ENCODE results near the gene KLHL29. TPM values are rescaled to one million over a fixed set of nuclear protein-coding genes. Genes with fewer than 3 reads are reported as not detected.

Gene KLHL29
- total RNA-seq, 5 donors from 2014 or later (not counting 1 experiment from before 2014, with no cell fraction given) = 1.8 to 6.6 (median 2.5) TPM

DNA sequence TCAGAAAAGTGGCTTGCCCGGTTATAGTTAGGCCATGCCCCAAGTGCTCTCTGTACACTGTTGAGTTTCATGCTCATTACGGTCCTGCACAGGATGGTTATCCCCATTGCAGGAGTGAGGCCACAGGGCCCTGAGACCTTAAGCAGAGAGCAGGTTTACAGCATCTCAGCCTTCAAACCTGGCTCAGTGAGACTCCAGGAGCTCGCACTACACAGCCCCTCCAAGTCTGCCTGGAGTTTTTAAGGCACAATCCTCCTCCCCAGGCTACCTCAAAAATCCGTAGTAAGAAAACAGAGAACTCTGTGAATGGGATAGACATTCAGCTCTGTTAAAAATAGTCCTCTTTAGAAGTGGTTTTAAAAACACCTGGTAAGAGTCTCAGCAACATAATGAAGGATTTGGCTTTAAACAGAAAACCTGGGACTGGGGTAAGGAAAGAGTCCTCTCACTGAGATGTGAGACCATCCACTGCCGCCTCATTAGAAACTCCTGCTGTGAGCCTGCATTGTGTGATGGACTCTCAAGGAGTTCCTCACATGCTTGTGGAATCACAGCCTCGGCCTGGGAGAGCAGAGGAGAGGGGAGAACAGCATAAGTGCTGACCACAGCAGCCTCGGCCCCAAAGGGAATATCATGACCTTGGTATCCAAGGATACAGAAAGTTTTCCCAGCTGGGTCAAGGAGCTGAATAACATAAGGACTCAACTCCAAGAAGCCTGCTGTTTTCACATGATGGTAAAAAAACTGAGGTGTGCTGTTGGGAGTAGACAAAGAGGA lies 327.2 kb downstream of the KLHL29 start:
- no peak overlapping the region for H3K4me3 ChIP-seq (ENCODE audit: control insufficient read depth in 1 of 2, extremely low read depth in 1 of 2, low read length in 1 of 2)
- no peaks in the 10 kb centered on the region for H3K9me3 ChIP-seq
- H3K4me3 Mint-ChIP-seq = no peak overlapping the region
- POLR2A ChIA-PET = no interaction called here
- no peak for ATAC-seq (replicated peaks in 1 of 4)
- no peak overlapping the region for H3K27ac Mint-ChIP-seq
- H3K36me3 ChIP-seq (ENCODE audit: control insufficient read depth in 2 of 2, extremely low read depth in 1 of 2, insufficient read depth in 1 of 2, low read length in 1 of 2) = peaks cover 9 to 14% of the 10 kb centered on the region in 2 donors
- no peak for DNase-seq
- H3K27me3 Mint-ChIP-seq = no peaks in the 10 kb centered on the region
- CTCF ChIA-PET = no interaction called here
- H3K27me3 ChIP-seq (replicated peaks in 1 of 2; ENCODE audit: control insufficient read depth in 2 of 2, extremely low read depth in 1 of 2, insufficient read depth in 2 of 2, low read length in 1 of 2) = no peaks in the 10 kb centered on the region
- H3K27ac ChIP-seq (ENCODE audit: low read length) = no peak overlapping the region
- H3K36me3 Mint-ChIP-seq = peaks cover 47% of the 10 kb centered on the region
- whole genome bisulfite sequencing (ENCODE audit: insufficient coverage) = 92% methylated on average over 5 of the region's 7 CpGs
- no peaks in the 10 kb centered on the region for H3K9me3 Mint-ChIP-seq
- H3K4me1 Mint-ChIP-seq = no peaks in the 10 kb centered on the region
- no peaks in the 10 kb centered on the region for H3K4me1 ChIP-seq (ENCODE audit: control insufficient read depth in 1 of 2, extremely low read depth in 1 of 2, insufficient read depth in 2 of 2, low read length in 2 of 2)

DNA sequence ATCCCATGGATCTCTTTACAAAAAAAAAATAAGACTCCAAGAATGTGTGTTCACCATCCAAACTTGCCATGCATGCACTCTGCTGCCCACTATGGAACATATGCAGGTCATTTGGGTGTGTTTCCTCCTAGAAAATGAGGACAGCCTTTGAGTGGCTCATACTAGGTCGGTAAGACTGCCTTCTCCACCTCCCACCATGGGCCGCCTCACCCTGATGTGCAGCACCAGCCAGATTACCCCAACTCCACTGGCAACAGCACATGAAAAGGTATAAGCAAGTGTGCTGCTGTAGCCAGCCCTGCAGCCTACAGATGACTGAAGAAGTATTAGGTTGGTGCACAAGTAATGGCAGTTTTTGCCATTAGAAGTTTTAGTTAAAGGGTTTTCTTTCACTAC lies 327.8 kb downstream of the KLHL29 start:
- peaks cover 4 to 13% of the 10 kb centered on the region in 2 donors for H3K36me3 ChIP-seq (ENCODE audit: control insufficient read depth in 2 of 2, extremely low read depth in 1 of 2, insufficient read depth in 1 of 2, low read length in 1 of 2)
- Mint-ChIP-seq H3K27me3 (no peaks in the 10 kb centered on the region), H3K4me3 (no peak overlapping the region), H3K36me3 (peaks cover 47% of the 10 kb centered on the region), H3K27ac (no peak overlapping the region), H3K9me3 (no peaks in the 10 kb centered on the region), H3K4me1 (no peaks in the 10 kb centered on the region)
- DNase-seq = no peak
- POLR2A ChIA-PET = no interaction called here
- H3K27ac ChIP-seq (ENCODE audit: low read length) = no peak overlapping the region
- H3K27me3 ChIP-seq (replicated peaks in 1 of 2; ENCODE audit: control insufficient read depth in 2 of 2, extremely low read depth in 1 of 2, insufficient read depth in 2 of 2, low read length in 1 of 2) = no peaks in the 10 kb centered on the region
- no peaks in the 10 kb centered on the region for H3K9me3 ChIP-seq
- H3K4me3 ChIP-seq (ENCODE audit: control insufficient read depth in 1 of 2, extremely low read depth in 1 of 2, low read length in 1 of 2) = no peak overlapping the region
- ATAC-seq (replicated peaks in 1 of 4) = no peak
- no CpG with 5 or more reads among the region's 2 CpGs for WGBS (ENCODE audit: insufficient coverage)
- no peaks in the 10 kb centered on the region for H3K4me1 ChIP-seq (ENCODE audit: control insufficient read depth in 1 of 2, extremely low read depth in 1 of 2, insufficient read depth in 2 of 2, low read length in 2 of 2)
- CTCF ChIA-PET = no interaction called here

DNA sequence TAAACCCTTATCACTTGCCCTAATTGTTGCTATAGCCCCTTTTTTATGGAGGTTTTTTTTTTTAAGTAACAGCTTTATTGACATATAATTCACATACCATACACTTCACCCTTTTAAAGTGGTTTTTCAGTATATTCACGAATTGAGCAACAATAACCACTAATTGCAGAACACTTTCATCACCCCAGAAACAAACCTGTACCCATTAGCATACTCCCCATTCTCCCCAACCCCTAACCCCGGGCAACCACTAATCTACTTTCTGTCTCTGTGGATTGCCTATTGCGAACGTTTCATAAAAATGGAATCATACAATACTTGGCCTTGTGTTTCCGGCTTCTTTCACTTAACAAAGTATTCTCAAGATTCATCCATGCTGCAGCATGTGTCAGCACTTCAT lies 328.4 kb downstream of the KLHL29 start:
- 88% methylated on average over 5 of the region's 5 CpGs for WGBS (ENCODE audit: insufficient coverage)
- H3K36me3 ChIP-seq (ENCODE audit: control insufficient read depth in 2 of 2, extremely low read depth in 1 of 2, insufficient read depth in 1 of 2, low read length in 1 of 2) = peaks cover 0 to 12% of the 10 kb centered on the region in 2 donors
- H3K9me3 ChIP-seq = no peaks in the 10 kb centered on the region
- ATAC-seq (replicated peaks in 1 of 4) = no peak
- Mint-ChIP-seq H3K36me3 (peaks cover 49% of the 10 kb centered on the region), H3K4me3 (no peak overlapping the region), H3K4me1 (no peaks in the 10 kb centered on the region), H3K27me3 (no peaks in the 10 kb centered on the region), H3K9me3 (no peaks in the 10 kb centered on the region), H3K27ac (no peak overlapping the region)
- POLR2A ChIA-PET = no interaction called here
- H3K4me1 ChIP-seq (ENCODE audit: control insufficient read depth in 1 of 2, extremely low read depth in 1 of 2, insufficient read depth in 2 of 2, low read length in 2 of 2) = no peaks in the 10 kb centered on the region
- H3K27me3 ChIP-seq (replicated peaks in 1 of 2; ENCODE audit: control insufficient read depth in 2 of 2, extremely low read depth in 1 of 2, insufficient read depth in 2 of 2, low read length in 1 of 2) = no peaks in the 10 kb centered on the region
- H3K27ac ChIP-seq (ENCODE audit: low read length) = no peak overlapping the region
- no peak for DNase-seq
- H3K4me3 ChIP-seq (ENCODE audit: control insufficient read depth in 1 of 2, extremely low read depth in 1 of 2, low read length in 1 of 2) = no peak overlapping the region
- CTCF ChIA-PET = no interaction called here

DNA sequence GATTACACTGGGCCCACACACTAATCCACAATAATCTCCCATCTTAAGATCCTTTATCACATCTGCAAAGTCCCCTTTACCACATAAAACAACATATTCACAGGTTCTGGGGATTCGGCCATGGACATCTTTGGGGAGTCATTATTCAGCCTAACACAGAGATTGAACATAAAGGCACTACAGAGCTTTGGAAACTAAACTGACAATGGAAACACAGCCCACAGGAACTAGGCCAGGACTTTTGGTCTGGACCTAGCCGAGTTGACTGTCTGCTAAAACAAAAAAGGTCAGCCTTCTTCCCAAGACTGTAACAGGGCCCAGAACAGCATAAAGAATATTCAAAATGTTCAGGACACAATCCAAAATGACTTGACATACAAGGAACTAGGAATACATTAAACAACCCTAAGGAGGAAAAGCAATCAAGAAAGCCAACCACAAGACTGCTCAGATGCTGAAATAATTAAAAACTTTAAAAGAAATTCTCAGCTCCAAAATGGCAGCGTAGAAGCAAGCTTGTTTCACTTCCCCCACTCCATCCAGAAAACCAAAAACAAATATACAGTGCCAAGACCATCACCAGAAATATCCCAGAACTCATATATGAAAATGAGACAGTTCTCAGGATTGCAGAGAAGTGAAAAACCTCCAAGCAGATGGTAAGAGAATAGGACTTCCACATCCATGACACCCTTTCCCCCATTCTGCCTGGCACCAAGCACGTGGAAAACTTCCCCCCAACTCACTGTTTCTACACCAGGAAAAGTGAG lies 334.1 kb downstream of the KLHL29 start:
- H3K27me3 ChIP-seq (replicated peaks in 1 of 2; ENCODE audit: control insufficient read depth in 2 of 2, extremely low read depth in 1 of 2, insufficient read depth in 2 of 2, low read length in 1 of 2) = no peaks in the 10 kb centered on the region
- H3K9me3 ChIP-seq = no peaks in the 10 kb centered on the region
- peaks cover 0 to 11% of the 10 kb centered on the region in 2 donors for H3K36me3 ChIP-seq (ENCODE audit: control insufficient read depth in 2 of 2, extremely low read depth in 1 of 2, insufficient read depth in 1 of 2, low read length in 1 of 2)
- Mint-ChIP-seq H3K9me3 (peaks cover 8 to 19% (median 10%) of the 10 kb centered on the region in 3 donors), H3K4me3 (no peak overlapping the region), H3K36me3 (peaks cover 66% of the 10 kb centered on the region), H3K27me3 (no peaks in the 10 kb centered on the region), H3K27ac (no peak overlapping the region), H3K4me1 (peaks cover 0 to 6% (median 0%) of the 10 kb centered on the region in 3 donors)
- no peak overlapping the region for H3K4me3 ChIP-seq (ENCODE audit: control insufficient read depth in 1 of 2, extremely low read depth in 1 of 2, low read length in 1 of 2)
- DNase-seq (no peak), ATAC-seq (replicated peaks in 1 of 4) (no peak)
- CTCF ChIA-PET = no interaction called here
- no peak overlapping the region for H3K27ac ChIP-seq (ENCODE audit: low read length)
- no peaks in the 10 kb centered on the region for H3K4me1 ChIP-seq (ENCODE audit: control insufficient read depth in 1 of 2, extremely low read depth in 1 of 2, insufficient read depth in 2 of 2, low read length in 2 of 2)
- POLR2A ChIA-PET = no interaction called here
- WGBS (ENCODE audit: insufficient coverage) = 100% methylated on average over 2 of the region's 4 CpGs

DNA sequence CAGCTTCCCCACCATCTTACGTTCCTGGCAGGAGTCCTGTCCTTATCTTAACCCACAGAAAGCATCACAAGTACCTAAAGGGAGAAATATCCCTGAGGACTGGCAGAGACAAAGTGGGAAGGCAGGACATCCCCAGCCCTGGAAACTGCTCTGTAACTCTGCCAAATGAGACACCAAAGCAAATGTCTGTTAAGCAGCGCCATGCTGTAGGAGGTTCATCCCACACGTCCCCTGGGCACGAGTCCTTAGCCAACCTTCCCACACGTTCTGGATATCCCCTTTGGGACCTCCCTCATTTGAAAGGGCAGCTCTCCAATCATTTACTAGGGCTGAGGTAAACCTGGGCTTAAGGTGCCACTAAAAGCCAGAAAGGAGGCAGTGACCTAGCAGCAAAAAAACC lies 334.7 kb downstream of the KLHL29 start:
- no CpG with 5 or more reads among the region's 5 CpGs for WGBS (ENCODE audit: insufficient coverage)
- Histone ChIP-seq H3K9me3 (no peaks in the 10 kb centered on the region), H3K27ac (ENCODE audit: low read length) (no peak overlapping the region), H3K36me3 (ENCODE audit: control insufficient read depth in 2 of 2, extremely low read depth in 1 of 2, insufficient read depth in 1 of 2, low read length in 1 of 2) (peaks cover 0 to 11% of the 10 kb centered on the region in 2 donors), H3K27me3 (replicated peaks in 1 of 2; ENCODE audit: control insufficient read depth in 2 of 2, extremely low read depth in 1 of 2, insufficient read depth in 2 of 2, low read length in 1 of 2) (no peaks in the 10 kb centered on the region), H3K4me3 (ENCODE audit: control insufficient read depth in 1 of 2, extremely low read depth in 1 of 2, low read length in 1 of 2) (no peak overlapping the region), H3K4me1 (ENCODE audit: control insufficient read depth in 1 of 2, extremely low read depth in 1 of 2, insufficient read depth in 2 of 2, low read length in 2 of 2) (no peaks in the 10 kb centered on the region)
- no peak for DNase-seq
- no peak overlapping the region for H3K4me3 Mint-ChIP-seq
- H3K27me3 Mint-ChIP-seq = no peaks in the 10 kb centered on the region
- H3K4me1 Mint-ChIP-seq = peaks cover 0 to 6% (median 0%) of the 10 kb centered on the region in 3 donors
- peaks cover 8 to 22% (median 10%) of the 10 kb centered on the region in 3 donors for H3K9me3 Mint-ChIP-seq
- ChIA-PET CTCF (no interaction called here), POLR2A (no interaction called here)
- H3K36me3 Mint-ChIP-seq = peaks cover 69% of the 10 kb centered on the region
- no peak overlapping the region for H3K27ac Mint-ChIP-seq
- no peak for ATAC-seq (replicated peaks in 1 of 4)

DNA sequence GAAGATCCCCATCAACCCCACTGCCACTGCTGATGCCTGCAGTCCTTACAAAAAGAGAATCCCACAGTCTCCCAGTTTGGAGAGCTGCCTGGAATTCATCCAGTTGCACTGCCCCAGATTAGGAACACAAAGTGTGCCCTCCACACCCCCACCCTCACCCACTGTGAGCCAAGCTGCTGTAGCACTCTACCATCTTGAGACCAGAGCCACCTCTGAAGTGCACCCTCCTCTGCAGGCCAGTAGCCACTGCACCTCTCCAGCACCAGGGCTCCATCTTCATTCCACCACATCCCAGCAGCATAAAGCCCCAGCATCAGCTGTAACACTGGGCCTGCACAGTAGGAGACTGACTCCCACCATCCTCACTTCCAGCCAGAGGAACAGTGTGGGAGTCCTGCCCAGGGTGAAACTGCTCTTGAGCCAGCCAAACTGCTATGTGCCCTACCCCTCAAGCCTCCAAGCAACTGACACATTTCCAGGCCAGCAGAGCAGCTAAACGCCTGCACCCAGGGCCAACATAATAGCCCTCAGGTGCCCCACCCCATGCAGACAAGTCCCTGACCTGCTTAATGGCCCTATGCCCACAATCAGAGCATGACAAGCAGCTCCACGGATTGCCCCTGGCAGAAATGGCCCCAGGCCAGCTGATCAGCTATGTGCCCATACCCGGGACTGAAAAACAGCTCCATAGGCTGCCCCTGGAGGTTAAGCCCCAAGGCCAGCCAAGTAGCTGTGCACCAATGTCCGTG lies 335.9 kb downstream of the KLHL29 start:
- Mint-ChIP-seq H3K36me3 (peaks cover 79% of the 10 kb centered on the region), H3K9me3 (peaks cover 8 to 30% (median 15%) of the 10 kb centered on the region in 3 donors), H3K27me3 (no peaks in the 10 kb centered on the region), H3K27ac (no peak overlapping the region), H3K4me3 (no peak overlapping the region), H3K4me1 (peaks cover 0 to 6% (median 0%) of the 10 kb centered on the region in 3 donors)
- CTCF ChIA-PET = no interaction called here
- WGBS (ENCODE audit: insufficient coverage) = 84% methylated on average over 3 of the region's 4 CpGs
- ATAC-seq (replicated peaks in 1 of 4) (no peak), DNase-seq (no peak)
- no peaks in the 10 kb centered on the region for H3K9me3 ChIP-seq
- no peak overlapping the region for H3K4me3 ChIP-seq (ENCODE audit: control insufficient read depth in 1 of 2, extremely low read depth in 1 of 2, low read length in 1 of 2)
- H3K4me1 ChIP-seq (ENCODE audit: control insufficient read depth in 1 of 2, extremely low read depth in 1 of 2, insufficient read depth in 2 of 2, low read length in 2 of 2) = no peaks in the 10 kb centered on the region
- no peaks in the 10 kb centered on the region for H3K27me3 ChIP-seq (replicated peaks in 1 of 2; ENCODE audit: control insufficient read depth in 2 of 2, extremely low read depth in 1 of 2, insufficient read depth in 2 of 2, low read length in 1 of 2)
- POLR2A ChIA-PET = no interaction called here
- no peak overlapping the region for H3K27ac ChIP-seq (ENCODE audit: low read length)
- H3K36me3 ChIP-seq (ENCODE audit: control insufficient read depth in 2 of 2, extremely low read depth in 1 of 2, insufficient read depth in 1 of 2, low read length in 1 of 2) = peaks cover 0 to 11% of the 10 kb centered on the region in 2 donors
